ENCODE results near the gene NUP50.

NUP50 gene

GRCh38 chr22:45233827-45234226, 70.1 kb downstream of the NUP50 start:
- DNase-seq: no peak

- DNase-seq: peak; percentile 58
Measured at GRCh38 chr22:45235101-45235777, 71.5 kb downstream of the NUP50 start.

- peak; percentile 68 for DNase-seq
Measured at GRCh38 chr22:45235851-45236342, 72.2 kb downstream of the NUP50 start.

GRCh38 chr22:45237065-45237990, 73.6 kb downstream of the NUP50 start:
- no peak for DNase-seq
